Effector CD8-positive, alpha-beta T cell (primary cell): Measurements from ENCODE around the gene FAM216A.
"Not testable (repeated sequence)": the region's sequence is repeated elsewhere in the genome, so short reads cannot be mapped to it uniquely, and the experiment has no call there.

Experiments
- DNase-seq: peaks from one replicate; lab custom pipeline; 2025; lab: John Stamatoyannopoulos, UW
- total RNA-seq, 4 experiments: gene quantifications; one replicate each; lab custom pipeline; 2026; lab: John Stamatoyannopoulos, UW

The FAM216A gene
- total RNA-seq, result 11.4 to 20.1 (median 13.8) reads per million in 4 experiments

GRCh38 chr12:110468214-110469048 lies at the start of gene FAM216A, which contains the start of gene GPN3:
Gene FAM216A (plus strand): TSS chr12:110468845. CDS start chr12:110468876, 31 bp downstream.
Gene GPN3 (minus strand): TSS chr12:110468257. CDS start chr12:110468203, 54 bp downstream.
- DNase-seq, result peak; percentile 94

- DNase-seq, result not testable (repeated sequence)
Observed at GRCh38 chr12:110420644-110421043, 48.0 kb upstream of the FAM216A start.

GRCh38 chr12:110421159-110421661 lies 47.4 kb upstream of the FAM216A start:
- no peak for DNase-seq

GRCh38 chr12:110421701-110422100 lies 46.9 kb upstream of the FAM216A start:
- no peak for DNase-seq

- no peak for DNase-seq
Observed at GRCh38 chr12:110424237-110424636, 44.4 kb upstream of the FAM216A start.

GRCh38 chr12:110426406-110426805 lies 42.2 kb upstream of the FAM216A start:
- DNase-seq, result no peak

- DNase-seq, result not testable (repeated sequence)
Observed at GRCh38 chr12:110429676-110430075, 39.0 kb upstream of the FAM216A start.

- no peak for DNase-seq
Observed at GRCh38 chr12:110431957-110432587, 36.6 kb upstream of the FAM216A start.

- no peak for DNase-seq
Observed at GRCh38 chr12:110436231-110436630, 32.4 kb upstream of the FAM216A start.

GRCh38 chr12:110444455-110444854 lies 24.2 kb upstream of the FAM216A start:
- DNase-seq, result no peak

- peak; percentile 89 for DNase-seq
Observed at GRCh38 chr12:110449799-110450497, 18.7 kb upstream of the FAM216A start, which contains the start of gene ARPC3. Gene ARPC3 (minus strand): TSS chr12:110450337. CDS start chr12:110450260, 77 bp downstream.

- DNase-seq, result no peak
Observed at GRCh38 chr12:110451263-110451662, 17.4 kb upstream of the FAM216A start.

- DNase-seq, result no peak
Observed at GRCh38 chr12:110453569-110454296, 14.9 kb upstream of the FAM216A start.

- DNase-seq, result no peak
Observed at GRCh38 chr12:110458756-110459155, 9.9 kb upstream of the FAM216A start.

GRCh38 chr12:110461189-110461588 lies 7.5 kb upstream of the FAM216A start:
- not testable (repeated sequence) for DNase-seq

GRCh38 chr12:110465024-110465423 lies 3.6 kb upstream of the FAM216A start:
- no peak for DNase-seq

- DNase-seq, result not testable (repeated sequence)
Observed at GRCh38 chr12:110465765-110466164, 2.9 kb upstream of the FAM216A start.

GRCh38 chr12:110466791-110467190 lies 1.9 kb upstream of the FAM216A start:
- DNase-seq, result no peak

GRCh38 chr12:110467847-110468213 lies 815 bp upstream of the FAM216A start:
- no peak for DNase-seq

- no peak for DNase-seq
Observed at GRCh38 chr12:110475426-110475825, 6.8 kb downstream of the FAM216A start.

GRCh38 chr12:110498984-110499706 lies 30.5 kb downstream of the FAM216A start:
- no peak for DNase-seq
